MM.1S (cell line): Measurements from ENCODE around the gene TTC34.

ENCODE experiments used
- DNase-seq: peaks from one replicate; pipeline ENCODE4 v3.0.0-alpha.2; 2015
- H2AFZ ChIP-seq: fragments of 300-600 bp; sonication (generic); 2 replicates; pipeline ENCODE4 v1.6.0; 2016; ENCODE audit warnings: antibody characterized with exemption, low read length
- H3F3A ChIP-seq: fragments of 300-600 bp; sonication (generic); 2 replicates; pipeline ENCODE4 v1.6.1; 2016; ENCODE audit warnings: mild to moderate bottlenecking, antibody characterized with exemption, low read length, moderate library complexity, mixed read lengths; ENCODE audit not compliant: insufficient read depth
- H3K27ac ChIP-seq: fragments of 300-600 bp; sonication (generic); 2 replicates; pipeline ENCODE4 v1.5.1; 2016; ENCODE audit warnings: mild to moderate bottlenecking, low read length
- H3K27me3 ChIP-seq: fragments of 300-600 bp; sonication (generic); replicated peaks from 2 replicates; pipeline ENCODE4 v1.6.0; 2016; ENCODE audit warnings: low read length; ENCODE audit not compliant: insufficient read depth
- H3K36me3 ChIP-seq: fragments of 300-600 bp; sonication (generic); replicated peaks from 2 replicates; pipeline ENCODE4 v1.6.1; 2016; ENCODE audit warnings: mild to moderate bottlenecking, low read length, mixed read lengths; ENCODE audit not compliant: insufficient read depth
- H3K4me1 ChIP-seq: fragments of 300-600 bp; sonication (generic); 2 replicates; pipeline ENCODE4 v1.6.1; 2016; ENCODE audit warnings: low read length, mixed read lengths
- H3K4me2 ChIP-seq: fragments of 300-600 bp; sonication (generic); 2 replicates; pipeline ENCODE4 v1.6.0; 2016; ENCODE audit warnings: low read depth, low read length
- H3K4me3 ChIP-seq: fragments of 300-600 bp; sonication (generic); 2 replicates; pipeline ENCODE4 v1.5.1; 2016; ENCODE audit warnings: low read length, mixed read lengths
- H3K79me2 ChIP-seq: fragments of 300-600 bp; sonication (generic); 2 replicates; pipeline ENCODE4 v1.6.1; 2016; ENCODE audit warnings: mixed run types, low read length, mixed read lengths
- H3K9ac ChIP-seq: fragments of 300-600 bp; sonication (generic); 2 replicates; pipeline ENCODE4 v1.6.1; 2016; ENCODE audit warnings: low read length, mixed read lengths
- H3K9me2 ChIP-seq: fragments of 300-600 bp; sonication (generic); replicated peaks from 2 replicates; pipeline ENCODE4 v1.6.1; 2016; ENCODE audit warnings: mild to moderate bottlenecking, low read length, mixed read lengths; ENCODE audit not compliant: insufficient read depth
- H3K9me3 ChIP-seq: fragments of 300-600 bp; sonication (generic); replicated peaks from 2 replicates; pipeline ENCODE4 v1.6.1; 2016; ENCODE audit warnings: mild to moderate bottlenecking, low read length, mixed read lengths; ENCODE audit not compliant: insufficient read depth
- H4K20me1 ChIP-seq: fragments of 300-600 bp; sonication (generic); 2 replicates; pipeline ENCODE4 v1.6.1; 2016; ENCODE audit warnings: mild to moderate bottlenecking, low read length, moderate library complexity, mixed read lengths; ENCODE audit not compliant: insufficient read depth
- EZH2 ChIP-seq: fragments of 300-600 bp; sonication (generic); optimal IDR thresholded peaks from 2 replicates; pipeline ENCODE3; 2017; ENCODE audit warnings: low read depth, mild to moderate bottlenecking, antibody characterized with exemption, low read length, mixed read lengths
- EZH2phosphoT487 ChIP-seq: fragments of 300-600 bp; sonication (generic); IDR thresholded peaks from 2 replicates; pipeline ENCODE4 v1.6.1; 2018; ENCODE audit warnings: antibody characterized with exemption, low read length
- TF ChIP-seq, protein P1 (sequence below): fragments of 300-600 bp; sonication (generic); IDR thresholded peaks from 2 replicates; pipeline ENCODE4 v1.5.1; 2016; ENCODE audit warnings: antibody characterized with exemption, low read length, mixed read lengths

TTC34 gene

DNA sequence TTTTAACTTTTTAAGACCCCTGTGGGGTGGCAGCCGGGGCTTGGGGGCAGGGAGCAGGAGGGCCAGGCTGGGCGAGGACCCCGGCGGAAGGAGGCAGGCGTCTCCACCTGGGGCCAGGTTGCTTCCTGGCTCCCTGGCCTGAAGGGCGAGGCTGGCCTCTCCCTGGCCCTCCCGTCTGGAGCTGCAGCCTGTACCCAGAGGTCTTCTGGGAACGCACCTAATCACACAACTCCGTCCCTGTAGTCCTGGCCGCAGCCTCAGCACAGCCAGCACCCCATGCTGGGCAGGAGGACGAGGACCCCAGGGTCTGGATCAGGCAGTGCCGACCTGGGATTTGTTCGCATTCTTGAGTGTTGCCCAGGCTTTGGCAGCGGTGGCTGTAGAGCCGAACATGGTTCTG, 14.1 kb upstream of the TTC34 start:
- TF ChIP-seq EZH2, result no peak
- no peak for TF ChIP-seq EZH2phosphoT487
- TF ChIP-seq, protein P1, sequence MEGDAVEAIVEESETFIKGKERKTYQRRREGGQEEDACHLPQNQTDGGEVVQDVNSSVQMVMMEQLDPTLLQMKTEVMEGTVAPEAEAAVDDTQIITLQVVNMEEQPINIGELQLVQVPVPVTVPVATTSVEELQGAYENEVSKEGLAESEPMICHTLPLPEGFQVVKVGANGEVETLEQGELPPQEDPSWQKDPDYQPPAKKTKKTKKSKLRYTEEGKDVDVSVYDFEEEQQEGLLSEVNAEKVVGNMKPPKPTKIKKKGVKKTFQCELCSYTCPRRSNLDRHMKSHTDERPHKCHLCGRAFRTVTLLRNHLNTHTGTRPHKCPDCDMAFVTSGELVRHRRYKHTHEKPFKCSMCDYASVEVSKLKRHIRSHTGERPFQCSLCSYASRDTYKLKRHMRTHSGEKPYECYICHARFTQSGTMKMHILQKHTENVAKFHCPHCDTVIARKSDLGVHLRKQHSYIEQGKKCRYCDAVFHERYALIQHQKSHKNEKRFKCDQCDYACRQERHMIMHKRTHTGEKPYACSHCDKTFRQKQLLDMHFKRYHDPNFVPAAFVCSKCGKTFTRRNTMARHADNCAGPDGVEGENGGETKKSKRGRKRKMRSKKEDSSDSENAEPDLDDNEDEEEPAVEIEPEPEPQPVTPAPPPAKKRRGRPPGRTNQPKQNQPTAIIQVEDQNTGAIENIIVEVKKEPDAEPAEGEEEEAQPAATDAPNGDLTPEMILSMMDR, result no peak
- Histone ChIP-seq H2AFZ (no peak overlapping the region), H3K27ac (no peak overlapping the region), H3K4me2 (no peak overlapping the region), H3K79me2 (no peaks in the 10 kb centered on the region), H3K9ac (no peak overlapping the region), H3K36me3 (no peaks in the 10 kb centered on the region), H3K4me3 (no peak overlapping the region), H3K4me1 (no peaks in the 10 kb centered on the region), H4K20me1 (no peaks in the 10 kb centered on the region), H3K9me3 (no peaks in the 10 kb centered on the region), H3K27me3 (peaks cover 89% of the 10 kb centered on the region), H3F3A (no peaks in the 10 kb centered on the region), H3K9me2 (no peaks in the 10 kb centered on the region)
- no peak for DNase-seq

DNA sequence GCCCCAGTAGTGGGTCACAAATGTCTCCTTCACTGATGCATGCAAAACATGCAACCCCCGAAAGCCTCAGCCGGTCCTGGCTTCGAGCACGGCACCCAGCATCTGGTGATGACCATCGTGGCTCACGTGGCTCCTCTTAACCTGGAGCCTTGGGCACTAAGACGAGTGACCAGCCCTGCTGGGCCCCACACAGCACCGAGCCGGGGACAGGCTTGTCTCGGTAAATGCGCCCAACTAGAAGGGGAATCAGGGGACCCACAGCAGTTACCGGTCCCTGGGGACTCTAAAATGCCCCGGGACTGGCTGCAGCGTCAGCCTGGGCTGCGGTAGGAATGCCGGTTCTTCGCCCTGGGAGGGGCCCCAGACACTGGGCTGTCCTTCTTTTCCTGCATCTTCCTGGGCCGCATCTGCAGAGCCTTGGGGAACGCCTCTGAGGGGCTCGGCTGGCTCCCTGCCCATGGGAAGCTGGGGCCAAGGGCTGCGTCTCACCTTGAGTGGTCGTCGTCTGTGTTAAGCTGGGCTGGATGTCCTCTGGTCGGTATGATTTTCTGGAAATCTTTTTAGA, 13.1 kb upstream of the TTC34 start:
- Histone ChIP-seq H3K27me3 (peaks cover 93% of the 10 kb centered on the region), H4K20me1 (no peaks in the 10 kb centered on the region), H3K36me3 (no peaks in the 10 kb centered on the region), H3K79me2 (no peaks in the 10 kb centered on the region), H3K9ac (no peak overlapping the region), H2AFZ (no peak overlapping the region), H3F3A (no peaks in the 10 kb centered on the region), H3K27ac (no peak overlapping the region), H3K9me2 (no peaks in the 10 kb centered on the region), H3K4me3 (no peak overlapping the region), H3K4me2 (no peak overlapping the region), H3K4me1 (no peaks in the 10 kb centered on the region), H3K9me3 (no peaks in the 10 kb centered on the region)
- DNase-seq, result no peak
- TF ChIP-seq EZH2phosphoT487 (no peak), EZH2 (no peak)
- TF ChIP-seq, protein P1, result no peak

DNA sequence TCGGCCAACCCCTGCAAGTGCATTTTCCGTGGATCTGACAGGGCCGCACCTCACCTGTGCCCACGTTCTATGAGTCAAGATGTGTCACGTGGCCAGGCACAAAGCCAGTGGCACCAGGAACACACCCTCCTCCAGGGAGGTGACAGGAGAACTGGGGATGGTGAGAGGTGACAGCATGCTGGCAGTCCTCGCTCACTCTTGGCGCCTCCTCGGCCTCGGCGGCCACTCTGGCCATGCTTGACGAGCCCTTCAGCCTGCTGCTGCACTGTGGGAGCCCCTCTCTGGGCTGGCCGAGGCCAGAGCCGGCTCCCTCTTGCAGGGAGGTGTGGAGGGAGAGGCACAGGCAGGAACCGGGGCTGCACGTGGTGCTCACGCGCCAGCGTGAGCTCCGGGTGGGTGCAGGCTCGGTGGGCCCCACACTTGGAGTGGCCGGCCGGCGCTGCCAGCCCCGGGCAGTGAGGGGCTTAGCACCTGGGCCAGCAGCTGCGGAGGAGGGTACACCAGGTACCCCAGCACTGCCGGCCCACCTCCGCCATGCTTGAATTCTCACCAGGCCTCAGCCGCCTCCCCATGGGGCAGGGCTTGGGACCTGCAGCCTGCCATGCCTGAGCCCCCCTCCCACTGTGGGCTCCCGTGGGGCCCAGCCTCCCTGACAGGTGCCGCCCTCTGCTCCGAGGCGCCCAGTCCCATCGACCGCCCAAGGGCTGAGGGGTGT, 11.6 kb upstream of the TTC34 start:
- H3K9ac ChIP-seq, result no peak overlapping the region
- H3K4me3 ChIP-seq, result no peak overlapping the region
- no peak overlapping the region for H2AFZ ChIP-seq
- no peaks in the 10 kb centered on the region for H3K4me1 ChIP-seq
- no peaks in the 10 kb centered on the region for H3K79me2 ChIP-seq
- H3F3A ChIP-seq, result no peaks in the 10 kb centered on the region
- no peaks in the 10 kb centered on the region for H3K9me2 ChIP-seq
- TF ChIP-seq EZH2phosphoT487, result no peak
- TF ChIP-seq, protein P1, result no peak
- TF ChIP-seq EZH2, result no peak
- H3K9me3 ChIP-seq, result no peaks in the 10 kb centered on the region
- H3K36me3 ChIP-seq, result no peaks in the 10 kb centered on the region
- H3K4me2 ChIP-seq, result no peak overlapping the region
- no peak overlapping the region for H3K27ac ChIP-seq
- no peaks in the 10 kb centered on the region for H4K20me1 ChIP-seq
- peaks cover 96% of the 10 kb centered on the region for H3K27me3 ChIP-seq
- no peak for DNase-seq
